HepG2 (cell line): ENCODE measurements around the gene CDKL2. TPM values are rescaled to one million over a fixed set of nuclear protein-coding genes. Genes with fewer than 3 reads are reported as not detected.

Experiments
- ELF4 ChIP-seq: sonication (generic); formaldehyde crosslinking; IDR thresholded peaks from 2 replicates; pipeline ENCODE4 v1.5.0; 2020; ENCODE audit warnings: missing genetic modification reagents, mild to moderate bottlenecking, moderate library complexity, borderline replicate concordance
- HMG20B ChIP-seq: conservative IDR thresholded peaks from 2 replicates; pipeline ENCODE4 v1.6.1; 2016; ENCODE audit warnings: missing genetic modification reagents, missing compliant biosample characterization
- HOXA3 ChIP-seq: sonication (generic); formaldehyde crosslinking; IDR thresholded peaks from 2 replicates; pipeline ENCODE4 v1.5.0; 2020; ENCODE audit warnings: missing genetic modification reagents
- KDM3A ChIP-seq: IDR thresholded peaks from 2 replicates; pipeline ENCODE4 v1.6.1; 2018; ENCODE audit warnings: low read depth, missing compliant biosample characterization
- MTF1 ChIP-seq: sonication (generic); formaldehyde crosslinking; IDR thresholded peaks from 2 replicates; pipeline ENCODE4 v1.5.0; 2020; ENCODE audit warnings: missing genetic modification reagents
- NCOA5 ChIP-seq: sonication (generic); formaldehyde crosslinking; IDR thresholded peaks from 2 replicates; pipeline ENCODE4 v1.4.0; 2020; ENCODE audit warnings: missing genetic modification reagents
- NFIB ChIP-seq: sonication (generic); formaldehyde crosslinking; IDR thresholded peaks from 2 replicates; pipeline ENCODE4 v1.9.0; 2021; ENCODE audit warnings: missing genetic modification reagents, mild to moderate bottlenecking, borderline replicate concordance
- NFKB2 ChIP-seq: sonication (generic); formaldehyde crosslinking; IDR thresholded peaks from 2 replicates; pipeline ENCODE4 v1.4.0; 2020; ENCODE audit warnings: missing genetic modification reagents, borderline replicate concordance
- NONO ChIP-seq, 2 experiments: fragments of 450-650 bp in 1 of 2; sonication (generic) in 1 of 2; formaldehyde crosslinking in 1 of 2; IDR thresholded peaks in 1 of 2; conservative IDR thresholded peaks in 1 of 2; 2 replicates each; pipeline versions ENCODE4 v1.6.1 to v1.8.0; 2017 to 2022; ENCODE audit warnings: mild to moderate bottlenecking in 1 of 2, missing genetic modification reagents in 1 of 2, moderate library complexity in 1 of 2
- NR2C2 ChIP-seq: sonication (generic); formaldehyde crosslinking; IDR thresholded peaks from 2 replicates; pipeline ENCODE4 v1.4.0; 2020; ENCODE audit warnings: missing genetic modification reagents, mild to moderate bottlenecking, moderate library complexity, borderline replicate concordance
- PCBP2 ChIP-seq: fragments of 200-400 bp; formaldehyde crosslinking; optimal IDR thresholded peaks from 2 replicates; pipeline ENCODE3; 2018; ENCODE audit warnings: low read length, low read depth; ENCODE audit not compliant: poor library complexity, severe bottlenecking
- RAD21 ChIP-seq: fragments of 450-650 bp; formaldehyde crosslinking; IDR thresholded peaks from 2 replicates; pipeline ENCODE4 v1.5.0; 2020; ENCODE audit warnings: mild to moderate bottlenecking
- RARA ChIP-seq: IDR thresholded peaks from 2 replicates; pipeline ENCODE4 v1.6.1; 2016; ENCODE audit warnings: missing genetic modification reagents, missing compliant biosample characterization
- SETDB1 ChIP-seq: sonication (generic); formaldehyde crosslinking; IDR thresholded peaks from 2 replicates; pipeline ENCODE4 v1.5.1; 2020; ENCODE audit warnings: missing genetic modification reagents, mild to moderate bottlenecking, borderline replicate concordance
- SMAD1 ChIP-seq: sonication (generic); formaldehyde crosslinking; IDR thresholded peaks from 2 replicates; pipeline ENCODE4 v1.4.0; 2020; ENCODE audit warnings: missing genetic modification reagents, low read depth, mild to moderate bottlenecking, borderline replicate concordance
- SMYD3 ChIP-seq: sonication (generic); formaldehyde crosslinking; IDR thresholded peaks from 2 replicates; pipeline ENCODE4 v1.8.1; 2023; ENCODE audit warnings: mild to moderate bottlenecking, missing genetic modification reagents
- SOX6 ChIP-seq, 2 experiments: fragments of 450-650 bp in 1 of 2; sonication (generic) in 1 of 2; formaldehyde crosslinking in 1 of 2; IDR thresholded peaks; 2 replicates each; pipeline versions ENCODE4 v1.4.0 to v1.6.1; 2017 to 2020; ENCODE audit warnings: antibody characterized with exemption in 1 of 2, mild to moderate bottlenecking in 1 of 2, missing genetic modification reagents in 1 of 2
- SP5 ChIP-seq: IDR thresholded peaks from 2 replicates; pipeline ENCODE4 v1.6.1; 2016; ENCODE audit warnings: low read depth, borderline replicate concordance
- TBP ChIP-seq: sonication (generic); formaldehyde crosslinking; IDR thresholded peaks from 2 replicates; pipeline ENCODE4 v1.5.0; 2020; ENCODE audit warnings: missing genetic modification reagents
- ZBTB34 ChIP-seq: sonication (generic); formaldehyde crosslinking; IDR thresholded peaks from 2 replicates; pipeline ENCODE4 v1.8.0; 2022; ENCODE audit warnings: mild to moderate bottlenecking, missing genetic modification reagents
- ZFP82 ChIP-seq: sonication (generic); formaldehyde crosslinking; IDR thresholded peaks from 2 replicates; pipeline ENCODE4 v1.5.1; 2020; ENCODE audit warnings: mild to moderate bottlenecking, missing genetic modification reagents, borderline replicate concordance
- ZNF280B ChIP-seq: sonication (generic); formaldehyde crosslinking; IDR thresholded peaks from 2 replicates; pipeline ENCODE4 v1.5.0; 2020; ENCODE audit warnings: missing genetic modification reagents, mild to moderate bottlenecking, borderline replicate concordance
- ZNF331 ChIP-seq: sonication (generic); formaldehyde crosslinking; IDR thresholded peaks from 2 replicates; pipeline ENCODE4 v1.4.0; 2020; ENCODE audit warnings: missing genetic modification reagents
- ZNF451 ChIP-seq: sonication (generic); formaldehyde crosslinking; IDR thresholded peaks from 2 replicates; pipeline ENCODE4 v1.5.0; 2020; ENCODE audit warnings: mild to moderate bottlenecking, missing genetic modification reagents
- ZNF460 ChIP-seq: sonication (generic); formaldehyde crosslinking; IDR thresholded peaks from 2 replicates; pipeline ENCODE4 v1.5.1; 2020; ENCODE audit warnings: missing genetic modification reagents, mild to moderate bottlenecking, borderline replicate concordance
- ZNF556 ChIP-seq: sonication (generic); formaldehyde crosslinking; IDR thresholded peaks from 2 replicates; pipeline ENCODE4 v1.4.0; 2020; ENCODE audit warnings: mild to moderate bottlenecking, missing genetic modification reagents, borderline replicate concordance
- ZNF883 ChIP-seq: sonication (generic); formaldehyde crosslinking; IDR thresholded peaks from 2 replicates; pipeline ENCODE4 v1.5.1; 2020; ENCODE audit warnings: mild to moderate bottlenecking, missing genetic modification reagents; ENCODE audit errors: not compliant biosample characterization
- polyA plus RNA-seq, 8 experiments: library from polyadenylated mRNA; depleted of rRNA in 3 of 8; stranded (reverse) in 7 of 8; unstranded in 1 of 8; fragments of >200 nt; fragmentation: Illumina TruSeq in 4 of 8; extraction: Trizol in 4 of 8; gene quantifications; 2 replicates each; pipeline versions ENCODE4 v1.2.1 to v1.2.3, GENCODE V29; 2011 to 2016; ENCODE audit warnings: low read depth in 4 of 8, missing spikeins in 1 of 8, mixed read lengths in 1 of 8; ENCODE audit not compliant: insufficient read depth in 1 of 8
- total RNA-seq, 5 experiments: library from RNA; depleted of rRNA; stranded (reverse); fragments of >200 nt; fragmentation: Illumina TruSeq; extraction: Trizol; gene quantifications; 2 replicates each; pipeline ENCODE4 v1.2.3, GENCODE V29; 2016; ENCODE audit warnings: low read depth in 1 of 5

The CDKL2 gene
- total and polyA plus RNA-seq, 2 of the 13 experiments (the other 11 are each of a cell fraction or from before 2014, with no cell fraction given) = not detected

- no peak for TF ChIP-seq NONO (IDR thresholded peaks at IDR 0.05)
- TF ChIP-seq NONO (CRISPR knock-in tag; conservative IDR thresholded peaks at IDR 0.05) = peak; percentile 51; the same call in 1 of the 2 replicates
- peak; percentile 68 for TF ChIP-seq NR2C2 (CRISPR knock-in tag)
- TF ChIP-seq ZNF331 = no peak; the same call in 1 of the 2 replicates
- peak; percentile 83; the same call in 1 of the 2 replicates for TF ChIP-seq NFKB2
- TF ChIP-seq SMYD3 (CRISPR knock-in tag) = peak; percentile 76; the same call in 1 of the 2 replicates
- TF ChIP-seq SP5 (CRISPR knock-in tag) = peak; percentile 68; the same call in 1 of the 2 replicates
- TF ChIP-seq SETDB1 (CRISPR knock-in tag) = no peak
- peak; percentile 93 for TF ChIP-seq ELF4 (CRISPR knock-in tag)
- no peak; the same call in 1 of the 2 replicates for TF ChIP-seq KDM3A (CRISPR knock-in tag)
- TF ChIP-seq ZNF883 (CRISPR knock-in tag) = peak; percentile 88
- TF ChIP-seq ZNF451 (CRISPR knock-in tag) = peak; percentile 82; the same call in 1 of the 2 replicates
- 0 out of 2 replicates have a peak, but pooled peaks have one; percentile 9 for TF ChIP-seq RARA (CRISPR knock-in tag)
- TF ChIP-seq ZNF556 (CRISPR knock-in tag) = no peak; the same call in 1 of the 2 replicates
- TF ChIP-seq PCBP2 = no peak
- peak; percentile 92 for TF ChIP-seq HOXA3 (CRISPR knock-in tag)
- peak; percentile 93; the same call in 1 of the 2 replicates for TF ChIP-seq ZNF280B (CRISPR knock-in tag)
- TF ChIP-seq SOX6 (IDR thresholded peaks at IDR 0.05) = no peak
- peak; percentile 99 for TF ChIP-seq SOX6 (CRISPR knock-in tag; IDR thresholded peaks at IDR 0.05)
- TF ChIP-seq MTF1 (CRISPR knock-in tag) = no peak
- TF ChIP-seq HMG20B = no peak
- peak; percentile 27; the same call in 1 of the 2 replicates for TF ChIP-seq SMAD1 (CRISPR knock-in tag)
- TF ChIP-seq RAD21 (CRISPR knock-in tag) = peak; percentile 48; the same call in 1 of the 2 replicates
- TF ChIP-seq NCOA5 (CRISPR knock-in tag) = no peak
- peak; percentile 31; the same call in 1 of the 2 replicates for TF ChIP-seq ZFP82
- no peak for TF ChIP-seq NFIB (CRISPR knock-in tag)
- no peak for TF ChIP-seq ZNF460 (CRISPR knock-in tag)
- no peak for TF ChIP-seq ZBTB34 (CRISPR knock-in tag)
- no peak for TF ChIP-seq TBP (CRISPR knock-in tag)
Observed at GRCh38 chr4:75673027-75673958, 43.0 kb upstream of the CDKL2 start, which contains the start of gene G3BP2 (continued).
